Ovary (tissue), 9 donors: Measurements from ENCODE around the gene COPS9. TPM values are rescaled to one million over a fixed set of nuclear protein-coding genes. Genes with fewer than 3 reads are reported as not detected.

Source experiments
- DNase-seq, 5 donors: peaks; one replicate each; pipeline ENCODE4 v3.0.0-alpha.2; 2019 to 2020
- H3K27ac ChIP-seq, 2 donors: fragments of 200-600 bp; one replicate each; pipeline versions ENCODE4 v1.5.1 to v1.8.0; 2019 to 2022
- H3K27me3 ChIP-seq: fragments of 200-600 bp; one replicate; pipeline ENCODE4 v1.8.0; 2022
- H3K36me3 ChIP-seq: fragments of 200-600 bp; sonication (generic); one replicate; pipeline ENCODE4 v1.5.1; 2019
- H3K4me1 ChIP-seq: one replicate; pipeline ENCODE4 v1.8.1; 2013; ENCODE audit warnings: mild to moderate bottlenecking, moderate library complexity; ENCODE audit not compliant: insufficient read depth
- H3K4me3 ChIP-seq: fragments of 200-600 bp; sonication (generic); one replicate; pipeline ENCODE4 v1.5.1; 2017
- H3K9me3 ChIP-seq, 2 donors: fragments of 200-600 bp in 1 of 2; sonication (generic) in 1 of 2; one replicate each; pipeline versions ENCODE4 v1.5.1 to v1.8.1; 2013 to 2019; ENCODE audit warnings: mild to moderate bottlenecking in 1 of 2, moderate library complexity in 1 of 2
- CTCF ChIP-seq, 3 donors: fragments of 450-650 bp in 2 of 3; fragments of 200-600 bp in 1 of 3; IDR thresholded peaks; one replicate each; pipeline versions ENCODE4 v1.5.1 to v1.8.0; 2016 to 2022; ENCODE audit warnings: antibody characterized with exemption in 3 of 3, mild to moderate bottlenecking in 1 of 3
- EP300 ChIP-seq: sonication (generic); formaldehyde crosslinking; IDR thresholded peaks from one replicate; pipeline ENCODE4 v1.6.1; 2017; ENCODE audit warnings: antibody characterized with exemption
- POLR2A ChIP-seq: fragments of 450-650 bp; IDR thresholded peaks from one replicate; pipeline ENCODE4 v1.6.1; 2017; ENCODE audit warnings: antibody characterized with exemption, mild to moderate bottlenecking, moderate library complexity
- WGBS, 3 donors: extraction: QIAGEN DNeasy Blood & Tissue Kit in 1 of 3; methylation state at CpG; one replicate each; pipeline versions ENCODE4 v1.1.5 to v1.1.7; 2013 to 2017; 5-methylcytosine and 5-hydroxymethylcytosine counted together
- intact Hi-C, 4 donors: fragments of 100-400 bp; cut with DNase I; formaldehyde crosslinking; loops; one replicate each; pipeline versions ENCODE4 v1.11.0 to v1.15.1; 2022 to 2023
- polyA plus RNA-seq, 2 donors: library from polyadenylated mRNA; stranded (reverse); fragments of 200-250 nt in 1 of 2; fragments of 350-450 nt in 1 of 2; fragmentation: Illumina TruSeq in 1 of 2; extraction: RNeasy Lipid Tissue Mini Kit (QIAGEN cat#74804) in 1 of 2; gene quantifications; one replicate each; pipeline ENCODE4 v1.2.3, GENCODE V29; 2013 to 2014
- total RNA-seq, 7 donors: library from RNA; depleted of rRNA in 2 of 7; stranded (reverse); fragments of >200 nt in 2 of 7; fragmentation: NEBNext Ultra II Directional in 3 of 7; extraction: Animal tissue kit (Norgen Biotek cat#: 25700) in 3 of 7; gene quantifications; one replicate each; pipeline versions ENCODE4 v1.1.0 to v1.2.4, GENCODE V29; 2016 to 2023
- donor health status: DM: no; HTN: no; CAD: no; lungs with moderate emphysema.
- donor health status: DM: no; HTN: no; CAD: no.
- donor health status: Bipolar disorder and iron deficiency.
- donor health status: DM: yes; HTN: yes; CAD: no.
- donor health status: DM: no; HTN: no; CAD: no.
- donor health status: DM: yes; HTN: yes; CAD: no.

COPS9 gene
- total and polyA plus RNA-seq, 9 donors = 42.1 to 286 (median 101) TPM

- DNase-seq = no peak
- intact Hi-C loops = no loop called here
- no peaks in the 10 kb centered on the region for H3K36me3 ChIP-seq
- no peaks in the 10 kb centered on the region for H3K27me3 ChIP-seq
- H3K4me1 ChIP-seq = no peaks in the 10 kb centered on the region
- TF ChIP-seq CTCF (IDR thresholded peaks at IDR 0.05) = no peak
- TF ChIP-seq EP300 = no peak
- no peak for TF ChIP-seq POLR2A
- no peak overlapping the region for H3K4me3 ChIP-seq
- H3K9me3 ChIP-seq = no peaks in the 10 kb centered on the region
- WGBS, 3 donors = 82 to 85% (median 83%) methylated on average over 4 of the region's 4 CpGs
- H3K27ac ChIP-seq = no peak overlapping the region
These were observed 46.4 kb upstream of the COPS9 start for GRCh38 chr2:240182476-240182875.

- TF ChIP-seq POLR2A (no peak), EP300 (no peak), CTCF (IDR thresholded peaks at IDR 0.05) (no peak)
- H3K27me3 ChIP-seq = no peaks in the 10 kb centered on the region
- DNase-seq = peak in 2 of 5 donors; percentile 1 to 9
These were observed 45.9 kb upstream of the COPS9 start for GRCh38 chr2:240182001-240182400.

GRCh38 chr2:240179941-240180666 lies 44.0 kb upstream of the COPS9 start:
- DNase-seq = peak in 1 of 5 donors; percentile 9
- TF ChIP-seq EP300 (no peak), POLR2A (no peak), CTCF (IDR thresholded peaks at IDR 0.05) (no peak)
- intact Hi-C loops = loop anchor here in 1 of 4 donors (5.0 kb wide), 1 partner anchor 548 kb away; no protein-coding TSS in a partner anchor
- no peaks in the 10 kb centered on the region for H3K36me3 ChIP-seq
- H3K27ac ChIP-seq = no peak overlapping the region
- H3K4me1 ChIP-seq = no peaks in the 10 kb centered on the region
- H3K4me3 ChIP-seq = no peak overlapping the region
- no peaks in the 10 kb centered on the region for H3K27me3 ChIP-seq
- WGBS, 3 donors = 56 to 63% (median 62%) methylated on average over 8 of the region's 8 CpGs
- H3K9me3 ChIP-seq = no peaks in the 10 kb centered on the region

More at GRCh38 chr2:240182001-240182400, 45.9 kb upstream of the COPS9 start:
- WGBS, 3 donors = 89 to 91% (median 90%) methylated on average over 5 of the region's 5 CpGs
- no peaks in the 10 kb centered on the region for H3K9me3 ChIP-seq
- no peak overlapping the region for H3K4me3 ChIP-seq
- no peak overlapping the region for H3K27ac ChIP-seq
- intact Hi-C loops = no loop called here
- H3K36me3 ChIP-seq = no peaks in the 10 kb centered on the region
- H3K4me1 ChIP-seq = no peaks in the 10 kb centered on the region

- Histone ChIP-seq H3K27me3 (no peaks in the 10 kb centered on the region), H3K36me3 (no peaks in the 10 kb centered on the region), H3K9me3 (no peaks in the 10 kb centered on the region), H3K4me3 (no peak overlapping the region), H3K27ac (no peak overlapping the region), H3K4me1 (no peaks in the 10 kb centered on the region)
- WGBS, 3 donors = 61 to 75% (median 72%) methylated on average over 11 of the region's 11 CpGs
- no peak for TF ChIP-seq EP300
- no peak for TF ChIP-seq POLR2A
- no peak for TF ChIP-seq CTCF (IDR thresholded peaks at IDR 0.05)
- intact Hi-C loops = loop anchor here in 1 of 4 donors (5.0 kb wide), 1 partner anchor 547 kb away; no protein-coding TSS in a partner anchor
- DNase-seq = peak in 1 of 5 donors; percentile 6
These were observed 43.2 kb upstream of the COPS9 start for GRCh38 chr2:240179186-240179815.
